Activated CD4-positive, CD25-positive, alpha-beta regulatory T cell treated with anti-CD3 and anti-CD28 coated beads, Interleukin-2, amount 50 U/mL, for 16 hours (primary cell): ENCODE results near the gene CACNA1E.

Experiments used
- DNase-seq: peaks from one replicate; pipeline ENCODE4 v3.0.0-alpha.2; 2020; ENCODE audit warnings: low read depth, low spot score

CACNA1E gene

DNA sequence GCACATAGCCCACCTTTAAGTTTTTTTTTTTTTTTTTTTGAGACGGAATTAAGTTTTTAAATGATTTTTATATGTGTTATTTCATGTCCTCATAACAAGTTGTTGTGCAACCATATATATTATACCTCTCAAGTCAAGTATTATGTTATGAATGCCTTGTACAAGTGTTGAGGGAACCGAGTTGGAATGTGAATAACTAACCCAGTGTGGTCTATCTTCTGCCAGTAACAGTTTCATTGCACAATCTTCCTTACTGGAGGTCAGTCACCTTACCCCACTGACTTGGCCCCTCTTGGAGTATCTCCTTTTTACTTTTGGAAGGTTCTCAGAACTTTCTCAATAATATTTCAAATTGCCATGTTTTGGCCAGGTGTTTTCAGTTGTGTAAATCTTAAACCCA is 201.9 kb downstream of the CACNA1E start:
- DNase-seq: no peak

- no peak for DNase-seq
Observed at GRCh38 chr1:181701891-181702290, 218.6 kb downstream of the CACNA1E start.

- DNase-seq: no peak
Observed at GRCh38 chr1:181704546-181704945, 221.2 kb downstream of the CACNA1E start.

- DNase-seq: no peak
Observed at GRCh38 chr1:181711820-181712219, 228.5 kb downstream of the CACNA1E start.

DNA sequence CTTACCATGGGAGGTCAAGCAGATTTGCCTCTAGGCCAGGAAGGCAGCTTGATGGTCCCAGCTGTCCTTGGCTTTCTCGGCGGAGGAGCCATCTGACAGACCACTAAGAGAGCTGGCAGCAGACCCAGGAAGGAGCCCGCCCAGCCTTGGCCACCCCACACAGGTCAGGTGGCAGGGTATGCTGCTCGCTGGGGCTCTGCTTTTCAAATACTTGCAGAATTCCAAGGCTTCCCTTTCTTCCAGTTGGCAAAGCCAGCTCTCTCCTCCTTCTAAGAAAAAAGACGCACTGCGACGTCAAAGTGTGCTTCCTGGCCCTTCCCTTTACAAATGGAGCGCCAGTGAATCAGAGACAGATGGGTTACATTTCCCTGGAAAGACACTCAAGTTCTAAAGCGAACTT is 229.4 kb downstream of the CACNA1E start:
- no peak for DNase-seq

DNA sequence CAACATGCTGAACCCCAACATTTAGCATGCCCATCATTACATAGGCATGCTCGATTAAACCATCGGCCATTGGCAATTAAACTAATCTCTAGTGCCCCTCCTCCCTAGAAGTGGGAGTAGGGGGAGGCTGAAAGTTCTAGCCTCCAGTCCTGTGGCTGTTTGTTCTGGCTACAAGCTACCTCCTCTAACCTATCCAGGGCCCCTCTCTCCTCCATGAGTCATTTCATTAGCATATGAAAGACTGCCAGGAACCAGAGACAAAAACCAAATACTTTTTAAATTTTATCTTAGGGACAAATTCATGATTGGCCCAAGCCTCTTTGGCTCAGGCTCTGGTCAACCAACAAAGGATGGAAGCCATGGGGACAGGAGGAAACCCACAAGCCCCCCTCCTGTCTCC is 231.1 kb downstream of the CACNA1E start:
- DNase-seq: no peak

- no peak for DNase-seq
Observed at GRCh38 chr1:181718034-181718433, 234.7 kb downstream of the CACNA1E start.

GRCh38 chr1:181726320-181727012 is 243.1 kb downstream of the CACNA1E start:
- DNase-seq: no peak

- no peak for DNase-seq
Observed at GRCh38 chr1:181730606-181731005, 247.3 kb downstream of the CACNA1E start.

GRCh38 chr1:181732218-181732990 is 249.1 kb downstream of the CACNA1E start:
- no peak for DNase-seq

DNA sequence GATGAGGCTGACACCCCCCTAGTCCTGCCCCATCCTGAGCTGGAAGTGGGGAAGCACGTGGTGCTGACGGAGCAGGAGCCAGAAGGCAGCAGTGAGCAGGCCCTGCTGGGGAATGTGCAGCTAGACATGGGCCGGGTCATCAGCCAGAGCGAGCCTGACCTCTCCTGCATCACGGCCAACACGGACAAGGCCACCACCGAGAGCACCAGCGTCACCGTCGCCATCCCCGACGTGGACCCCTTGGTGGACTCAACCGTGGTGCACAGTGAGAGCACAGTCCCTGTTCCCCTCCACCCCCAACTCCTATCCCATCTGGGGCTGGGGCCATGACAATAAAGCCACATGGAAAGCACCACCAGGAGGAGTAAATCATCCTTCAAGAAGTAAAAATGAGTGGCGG is 250.2 kb downstream of the CACNA1E start:
- no peak for DNase-seq

GRCh38 chr1:181737056-181737455 is 253.7 kb downstream of the CACNA1E start:
- DNase-seq: no peak

GRCh38 chr1:181739214-181739613 is 255.9 kb downstream of the CACNA1E start:
- no peak for DNase-seq

DNA sequence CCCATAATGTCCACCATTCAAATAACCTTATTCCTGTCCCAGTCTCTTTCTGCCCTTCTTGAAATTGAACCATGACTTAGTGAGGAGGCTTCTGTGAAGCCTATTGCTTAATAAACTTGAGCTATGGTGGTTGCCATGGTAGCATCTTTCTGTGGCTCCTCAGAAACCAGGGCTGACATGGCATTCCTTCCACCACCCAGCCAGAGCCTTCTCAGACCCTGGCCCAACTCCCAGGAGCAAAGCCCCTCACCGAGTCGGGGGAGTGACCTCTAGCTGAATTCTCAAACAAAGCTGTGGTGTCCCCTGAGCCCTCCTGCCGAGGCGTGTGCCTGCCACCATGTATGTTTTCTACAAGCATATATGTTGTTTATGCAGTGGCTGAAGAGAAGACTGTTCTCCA is 259.1 kb downstream of the CACNA1E start:
- DNase-seq: no peak

DNA sequence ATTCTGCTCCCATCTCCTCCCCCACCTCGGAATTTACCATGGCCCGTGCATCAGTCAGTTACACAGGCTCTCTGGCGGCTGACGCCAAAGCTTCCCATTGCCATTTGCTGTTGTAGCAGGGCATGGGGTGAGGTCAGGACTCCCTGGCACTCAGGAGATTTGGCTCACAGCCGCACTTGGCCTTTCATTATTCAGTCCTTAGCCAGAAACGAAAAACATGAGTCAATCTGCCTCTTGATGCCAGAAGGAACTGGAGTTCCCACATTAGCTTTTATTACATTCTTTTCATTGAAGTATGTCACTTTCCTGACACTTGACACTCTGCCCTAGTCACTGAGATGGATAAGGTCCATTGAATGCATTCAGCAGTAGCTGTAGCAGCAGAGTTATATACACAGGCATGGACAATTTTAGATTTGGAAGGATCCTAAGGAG is 260.6 kb downstream of the CACNA1E start:
- DNase-seq: no peak

GRCh38 chr1:181746224-181746623 is 262.9 kb downstream of the CACNA1E start:
- DNase-seq: no peak

DNA sequence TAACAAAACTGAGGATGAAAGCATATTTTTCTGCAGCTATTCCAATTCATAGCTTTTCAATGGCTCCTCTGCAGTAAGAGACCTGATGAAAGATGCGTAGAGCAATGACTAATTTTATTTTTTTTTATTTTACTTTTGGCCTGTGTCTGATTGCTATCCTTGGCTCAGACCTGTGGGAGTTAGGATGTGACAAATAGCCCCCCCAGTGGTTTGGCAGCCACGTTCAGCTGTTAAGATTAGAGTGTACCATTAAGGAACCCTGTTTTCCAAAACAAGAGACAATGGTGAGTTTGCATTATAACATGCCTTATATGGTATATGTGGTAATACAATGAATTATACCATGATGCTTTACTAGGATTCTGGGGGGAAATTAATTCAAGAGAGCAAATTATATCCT is 264.7 kb downstream of the CACNA1E start:
- DNase-seq: no peak

DNA sequence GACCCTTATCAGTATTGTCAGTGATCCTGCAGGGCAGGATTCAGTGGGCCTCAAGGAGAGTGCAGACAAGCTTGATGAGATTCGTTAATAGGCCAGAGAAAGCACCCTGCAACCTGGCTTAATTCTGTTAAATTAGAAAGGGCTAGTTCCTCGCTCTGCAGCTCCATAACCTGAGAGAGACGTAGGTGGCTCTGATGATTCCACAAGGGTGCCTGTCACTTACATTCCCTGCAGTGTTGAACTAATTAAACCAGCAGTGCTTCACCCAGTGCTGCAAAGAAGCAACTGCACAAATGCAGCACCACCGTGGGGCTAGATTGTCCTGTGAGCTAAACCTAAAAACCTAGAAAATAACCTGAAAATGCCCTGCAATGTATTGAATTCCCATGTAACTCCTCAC is 270.8 kb downstream of the CACNA1E start:
- no peak for DNase-seq

- DNase-seq: no peak
Observed at GRCh38 chr1:181759481-181759880, 276.2 kb downstream of the CACNA1E start.

- no peak for DNase-seq
Observed at GRCh38 chr1:181763736-181764135, 280.4 kb downstream of the CACNA1E start.

GRCh38 chr1:181765451-181766026 is 282.2 kb downstream of the CACNA1E start:
- DNase-seq: no peak

DNA sequence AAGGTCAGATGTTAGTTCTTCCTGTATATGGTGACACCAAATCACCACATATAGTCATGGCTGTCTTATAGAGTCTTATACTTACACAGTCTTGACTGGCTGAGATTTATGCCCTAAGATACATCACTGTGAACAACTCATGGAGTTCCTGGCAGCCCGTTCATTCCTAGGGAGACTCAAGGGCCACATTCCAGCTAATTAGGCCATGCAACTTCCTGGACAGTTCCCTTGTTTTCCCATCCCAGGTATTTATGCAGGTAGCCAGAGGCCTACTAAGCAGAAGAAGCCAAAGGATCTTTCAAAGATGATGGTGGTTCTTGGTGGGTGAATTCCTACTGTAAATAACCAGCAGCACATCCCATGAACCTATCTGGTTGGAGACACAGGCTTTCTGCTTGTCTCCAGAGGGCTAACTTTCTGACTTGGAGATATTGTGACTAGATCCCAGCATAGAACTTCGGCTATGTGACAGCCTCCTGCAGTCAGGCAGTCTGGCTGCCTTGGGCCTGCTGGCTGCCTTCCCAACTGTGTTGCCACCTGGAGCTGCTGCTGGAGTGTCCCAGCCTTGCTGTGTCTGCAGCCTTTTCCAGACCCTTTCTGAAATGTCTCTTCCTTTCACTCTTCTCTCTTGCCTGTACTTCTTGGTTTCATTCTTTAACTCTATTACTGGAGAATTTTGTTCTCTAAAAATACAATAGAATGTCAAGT is 283.8 kb downstream of the CACNA1E start:
- no peak for DNase-seq
